ENCODE results near the gene ZNF561.

ZNF561 gene

DNA sequence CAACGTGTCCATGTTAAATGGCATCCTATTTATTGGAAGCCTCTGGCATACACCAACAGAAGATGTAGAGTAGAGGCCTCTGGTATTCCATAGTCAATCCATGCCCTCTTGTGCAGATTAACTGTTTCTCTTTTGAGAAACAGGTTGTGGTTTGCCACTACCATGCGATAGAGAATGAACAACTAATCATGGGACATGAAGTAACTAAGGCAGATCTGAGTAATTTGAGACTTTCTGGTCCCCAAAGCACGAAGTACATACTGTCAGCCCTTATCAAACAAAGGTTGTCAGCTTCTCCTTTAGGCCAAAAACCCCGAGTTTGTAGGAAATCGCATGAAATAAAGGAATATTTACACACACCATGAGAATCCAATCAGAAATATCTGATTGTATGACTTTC is 40.3 kb downstream of the ZNF561 start:
- no peak for DNase-seq (ENCODE audit: low read depth)

DNA sequence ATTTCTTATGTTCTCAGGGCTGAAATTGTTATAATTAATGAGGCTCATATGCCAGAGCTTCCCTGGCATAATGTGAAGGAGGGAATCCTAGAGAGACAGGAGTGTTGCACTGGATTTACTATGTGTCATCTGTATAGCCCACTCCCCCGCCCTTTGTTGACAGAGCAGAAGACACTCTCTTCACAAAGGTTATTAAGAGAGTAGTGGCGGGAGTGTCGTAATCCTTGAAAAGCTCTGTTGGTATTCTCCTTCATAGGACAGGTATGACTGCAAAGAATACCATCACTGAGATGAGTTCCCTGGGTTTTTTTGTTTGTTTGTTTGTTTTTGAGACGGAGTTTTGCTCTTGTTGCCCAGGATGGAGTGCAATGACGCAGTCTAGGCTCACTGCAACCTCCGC is 50.8 kb downstream of the ZNF561 start:
- no peak for DNase-seq (ENCODE audit: low read depth)

DNA sequence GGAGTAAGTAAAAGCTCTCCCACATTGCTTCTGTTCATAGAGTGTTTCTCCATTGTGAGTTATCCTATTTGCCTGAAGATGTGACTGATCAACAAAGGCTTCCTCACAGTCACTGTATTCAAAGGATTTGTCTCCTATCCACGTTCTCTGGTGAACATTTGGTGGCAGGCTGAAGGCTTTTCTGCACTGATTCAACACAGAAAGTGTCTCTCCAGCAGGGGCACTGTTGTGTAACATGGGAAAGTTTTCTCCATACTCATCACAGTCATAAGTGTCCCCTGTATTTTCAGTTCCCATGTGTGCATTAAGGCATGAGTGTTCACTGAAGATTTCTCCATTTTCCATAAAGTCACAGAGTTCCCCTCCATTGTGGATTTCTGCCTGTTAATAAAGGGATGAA is 54.3 kb downstream of the ZNF561 start:
- DNase-seq (ENCODE audit: low read depth), result no peak

DNA sequence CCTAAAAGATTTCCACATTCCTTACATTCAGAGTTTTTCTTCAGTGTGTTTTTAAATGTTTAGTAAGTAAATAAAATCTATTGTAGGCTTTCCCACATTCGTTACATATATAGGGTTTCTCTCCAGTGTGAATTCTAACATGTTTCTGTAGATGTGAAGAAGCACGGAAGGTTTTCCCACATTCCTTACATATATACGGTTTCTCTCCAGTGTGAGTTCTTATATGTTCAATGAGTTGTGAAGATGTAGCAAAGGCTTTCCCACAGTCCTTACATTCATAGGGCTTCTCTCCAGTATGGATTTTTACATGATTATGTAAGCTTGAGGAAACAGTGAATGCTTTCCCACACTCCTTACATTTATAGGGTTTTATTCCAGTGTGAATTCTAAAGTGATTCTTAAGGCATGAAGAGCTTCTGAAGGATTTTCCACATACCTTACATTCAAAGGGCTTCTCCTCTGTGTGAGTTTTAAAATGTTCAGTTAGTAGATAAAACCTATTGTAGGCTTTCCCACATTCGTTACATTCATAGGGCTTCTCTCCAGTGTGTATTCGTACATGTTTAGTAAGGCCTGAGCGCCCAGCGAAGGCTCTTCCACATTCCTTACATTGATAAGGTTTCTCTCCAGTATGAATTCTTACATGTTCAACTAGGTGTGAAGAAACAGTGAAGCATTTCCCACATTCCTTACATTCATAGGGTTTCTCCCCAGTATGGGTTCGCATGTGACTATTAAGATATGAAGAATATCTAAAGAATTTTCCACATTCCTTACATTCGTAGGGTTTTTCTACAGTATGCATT is 54.9 kb downstream of the ZNF561 start:
- peak; percentile 12 for DNase-seq (ENCODE audit: low read depth)
